HG02763 (cell line): Measurements from ENCODE around the gene IFIT1B.
A peak's percentile ranks its signal among the peaks of the same experiment; 100 is the strongest.
"Not testable (repeated sequence)": the region's sequence is repeated elsewhere in the genome, so short reads cannot be mapped to it uniquely, and the experiment has no call there.

ENCODE experiments used
- ATAC-seq: cut with Tn5 transposase; IDR thresholded peaks from one replicate; pipeline ENCODE4 v1.9.1; 2021; ENCODE audit warnings: mild to moderate bottlenecking, moderate library complexity; ENCODE audit not compliant: unreplicated experiment

Gene IFIT1B

DNA sequence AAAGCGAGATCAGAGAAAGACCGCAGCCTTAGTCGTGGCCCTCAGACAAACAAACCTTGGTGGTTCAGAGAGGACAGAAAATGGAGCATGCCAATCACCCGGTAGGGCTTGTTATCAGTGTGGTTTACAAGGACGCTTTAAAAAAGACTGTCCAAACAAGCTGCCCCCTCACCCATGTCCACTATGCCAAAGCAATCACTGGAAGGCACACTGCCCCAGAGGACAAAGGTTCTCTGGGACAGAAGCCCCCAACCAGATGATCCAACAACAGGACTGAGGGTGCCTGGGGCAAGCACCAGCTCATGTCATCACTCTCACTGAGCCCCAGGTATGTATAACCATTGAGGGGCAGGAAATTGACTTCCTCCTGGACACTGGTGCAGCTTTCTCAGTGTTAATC, 31.4 kb downstream of the IFIT1B start:
- ATAC-seq = not testable (repeated sequence)

DNA sequence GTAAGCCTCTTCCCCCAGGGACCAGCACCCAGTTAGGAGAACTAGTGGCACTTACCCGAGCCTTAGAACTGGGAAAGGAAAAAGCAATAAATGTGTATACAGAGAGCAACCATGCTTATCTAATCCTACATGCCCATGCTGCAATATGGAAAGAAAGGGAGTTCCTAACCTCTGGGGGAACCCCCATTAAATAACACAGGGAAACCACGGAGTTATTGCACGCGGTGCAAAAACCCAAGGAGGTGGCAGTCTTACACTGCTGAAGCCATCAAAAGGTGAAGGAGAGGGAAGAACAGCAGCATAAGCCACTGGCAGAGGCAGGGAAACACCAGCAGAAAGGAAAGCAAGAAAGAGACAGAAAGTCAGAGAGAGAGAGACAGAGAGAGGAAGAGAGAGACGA, 32.7 kb downstream of the IFIT1B start:
- ATAC-seq = not testable (repeated sequence)

DNA sequence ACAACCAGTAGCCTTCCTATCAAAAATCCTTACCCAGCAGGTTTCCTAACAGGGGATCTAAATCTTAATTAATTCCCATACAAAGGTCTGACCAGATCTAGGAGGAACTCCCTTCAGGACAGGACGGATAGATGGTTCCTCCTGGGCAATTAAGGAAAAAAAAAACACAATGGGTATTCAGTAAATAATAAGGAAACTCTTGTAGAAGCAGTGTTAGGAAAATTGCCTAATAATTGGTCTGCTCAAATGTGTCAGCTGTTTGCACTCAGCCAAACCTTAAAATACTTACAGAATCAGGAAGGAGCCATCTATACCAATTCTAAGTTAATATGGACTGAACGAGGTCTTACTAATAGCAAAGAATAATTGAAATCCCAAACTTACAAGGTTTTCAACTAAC, 33.3 kb downstream of the IFIT1B start:
- ATAC-seq = not testable (repeated sequence)

DNA sequence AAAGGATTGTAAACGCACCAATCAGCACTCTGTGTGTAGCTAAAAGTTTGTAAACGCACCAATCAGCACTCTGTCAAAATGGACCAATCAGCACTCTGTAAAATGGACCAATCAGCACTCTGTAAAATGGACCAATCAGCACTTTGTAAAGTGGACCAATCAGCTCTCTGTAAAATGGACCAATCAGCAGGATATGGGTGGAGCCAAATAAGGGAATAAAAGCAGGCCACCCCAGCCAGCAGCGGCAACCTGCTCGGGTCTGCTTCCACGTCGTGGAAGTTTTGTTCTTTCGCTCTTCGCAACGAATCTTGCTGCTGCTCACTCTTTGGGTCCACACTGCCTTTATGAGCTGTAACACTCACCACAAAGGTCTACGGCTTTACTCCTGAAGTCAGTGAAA, 34.4 kb downstream of the IFIT1B start:
- ATAC-seq = not testable (repeated sequence)

DNA sequence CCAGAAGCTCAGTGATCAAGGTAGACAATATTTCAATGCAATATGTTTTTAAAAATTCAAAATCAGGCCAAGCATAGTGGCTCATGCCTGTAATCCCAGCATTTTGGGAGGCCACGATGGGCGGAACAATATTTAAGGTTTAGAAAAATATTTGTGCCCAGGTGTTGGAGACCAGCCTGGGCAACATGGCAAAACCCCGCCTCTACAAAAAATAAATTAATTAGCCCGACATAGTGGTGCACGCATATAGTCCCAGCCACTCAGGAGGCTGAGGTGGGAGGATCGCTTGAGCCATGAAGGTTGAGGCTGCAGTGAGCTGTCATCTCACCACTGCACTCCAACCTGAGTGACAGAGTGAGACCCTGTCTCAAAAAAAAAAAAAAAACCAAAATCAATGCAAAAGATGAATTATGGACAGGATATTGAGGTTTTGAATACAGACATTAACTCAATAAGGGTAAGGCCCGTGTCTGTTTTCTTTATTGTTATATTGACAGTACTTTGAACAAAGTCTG, 35.6 kb downstream of the IFIT1B start:
- no peak for ATAC-seq

DNA sequence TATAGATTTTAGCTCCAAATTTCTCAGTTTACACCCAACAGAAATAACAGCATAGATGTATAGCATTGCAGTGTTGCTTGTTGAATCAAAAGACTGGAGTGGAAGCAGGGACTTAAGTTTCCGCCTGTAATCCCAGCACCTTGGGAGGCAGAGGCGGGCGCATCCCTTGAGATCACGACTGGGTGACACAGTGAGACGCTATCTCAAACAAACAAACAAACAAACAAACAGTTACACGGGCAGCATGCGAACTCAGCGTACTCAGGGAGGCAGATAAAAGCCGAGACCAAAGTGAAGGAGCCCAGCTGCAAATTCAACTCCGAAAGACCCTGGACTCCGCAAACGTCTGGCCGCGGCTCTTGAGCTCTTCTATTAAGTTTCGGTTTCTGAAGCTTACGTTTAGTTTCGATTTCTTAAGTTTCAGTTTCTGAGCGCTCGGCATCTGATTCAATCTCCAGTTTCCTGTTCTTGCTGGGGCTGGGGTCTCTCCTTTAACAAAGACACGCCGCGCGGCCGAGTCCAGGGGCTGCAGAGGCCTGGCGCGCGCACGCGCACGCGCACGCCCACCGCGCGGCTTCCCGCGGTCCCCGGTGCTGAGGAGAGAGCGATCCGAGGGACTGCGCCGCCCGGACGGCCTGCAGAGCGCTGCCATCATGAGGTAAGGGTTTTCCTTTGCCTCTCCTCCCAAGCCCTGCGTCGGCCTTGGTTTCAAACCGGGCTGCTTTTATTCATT, 36.5 kb downstream of the IFIT1B start, which contains the start of gene IFIT5:
IFIT5 (plus strand) TSS at position 423 of the 733 bp plus-strand sequence; CDS start at position 654, 231 bp downstream.
- peak; percentile 77 for ATAC-seq

DNA sequence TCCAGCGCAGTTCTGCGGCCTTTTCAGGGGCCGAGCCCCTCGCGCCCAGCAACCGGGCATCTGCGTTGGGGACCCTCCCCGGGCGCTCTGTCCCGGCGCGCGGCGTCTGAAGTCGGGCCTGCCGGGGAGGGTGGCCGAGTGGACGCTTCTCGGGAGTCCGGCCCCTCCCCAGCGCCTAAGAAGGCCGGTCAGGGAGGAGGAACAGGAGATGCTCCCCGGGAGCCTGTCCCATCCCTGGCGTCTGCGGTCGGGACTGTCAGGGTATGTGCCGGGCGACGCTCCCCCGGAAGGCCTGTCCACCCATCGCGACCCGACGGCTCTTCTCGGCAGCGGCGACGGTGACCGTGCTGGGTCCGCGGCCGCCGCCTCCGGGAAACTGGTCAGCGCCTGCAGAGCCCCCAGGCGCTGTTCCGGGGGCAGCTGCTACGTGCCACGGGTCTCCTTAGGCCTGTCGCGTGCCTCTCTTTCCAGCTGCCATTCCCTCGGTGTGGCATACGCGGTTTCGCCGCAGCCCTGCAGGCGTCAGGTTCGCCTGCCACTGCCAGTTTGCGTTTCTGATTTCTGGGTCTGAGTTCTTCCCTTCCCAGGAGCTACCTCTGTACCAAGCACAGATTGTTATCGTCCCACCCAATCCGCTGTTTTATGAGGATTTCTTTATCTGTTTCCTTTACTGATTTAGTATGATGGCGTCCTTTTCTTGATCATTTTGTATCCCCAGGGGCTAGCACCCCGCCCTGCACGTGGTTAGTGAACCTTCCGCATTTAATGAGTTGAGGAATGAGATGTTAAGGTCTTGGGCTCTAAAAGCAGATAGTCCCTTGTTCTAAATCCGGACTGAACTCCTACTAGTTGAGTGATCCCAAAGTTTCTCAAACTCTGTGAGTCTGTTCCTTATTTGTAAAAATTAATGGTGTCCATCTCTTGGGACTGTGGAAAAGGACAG, 37.3 kb downstream of the IFIT1B start:
- ATAC-seq = peak; percentile 32

DNA sequence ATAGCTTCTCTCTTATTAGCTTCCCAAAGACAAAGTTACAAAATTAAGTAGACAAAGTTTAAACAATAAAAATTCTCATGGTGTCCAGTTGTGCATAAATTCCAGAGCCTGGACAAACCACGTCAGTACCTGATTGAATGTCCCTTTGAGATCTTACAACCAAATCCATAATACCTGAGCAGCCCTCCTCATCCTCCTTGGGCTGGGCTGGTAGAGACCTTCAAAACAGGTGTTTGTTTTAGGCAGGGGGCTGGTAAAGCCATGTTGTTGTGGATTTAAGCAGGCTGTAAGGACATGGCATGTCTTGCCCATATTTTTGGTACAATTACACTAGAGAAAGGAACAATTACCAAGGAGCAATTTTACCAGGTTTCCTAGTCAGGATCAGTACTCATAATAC, 38.6 kb downstream of the IFIT1B start:
- no peak for ATAC-seq

DNA sequence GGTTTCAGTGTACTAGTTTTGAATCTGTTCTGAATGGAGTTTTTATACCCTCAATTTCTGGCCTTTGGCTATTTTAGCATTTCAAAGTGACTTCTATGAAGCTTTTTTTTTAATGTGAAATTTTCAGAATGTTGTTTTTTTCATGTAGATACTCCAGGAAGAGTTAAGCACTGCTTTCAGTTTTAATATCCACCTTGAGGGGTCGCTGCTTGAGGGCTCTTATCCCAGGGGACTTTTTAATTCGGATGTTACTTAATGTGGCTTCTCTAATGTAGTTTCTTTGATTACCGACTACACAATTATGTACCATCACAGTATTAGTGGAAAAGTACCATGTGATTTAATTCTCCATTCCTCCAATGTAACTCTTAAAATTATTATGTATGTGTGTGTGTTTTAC, 41.7 kb downstream of the IFIT1B start:
- ATAC-seq = no peak

DNA sequence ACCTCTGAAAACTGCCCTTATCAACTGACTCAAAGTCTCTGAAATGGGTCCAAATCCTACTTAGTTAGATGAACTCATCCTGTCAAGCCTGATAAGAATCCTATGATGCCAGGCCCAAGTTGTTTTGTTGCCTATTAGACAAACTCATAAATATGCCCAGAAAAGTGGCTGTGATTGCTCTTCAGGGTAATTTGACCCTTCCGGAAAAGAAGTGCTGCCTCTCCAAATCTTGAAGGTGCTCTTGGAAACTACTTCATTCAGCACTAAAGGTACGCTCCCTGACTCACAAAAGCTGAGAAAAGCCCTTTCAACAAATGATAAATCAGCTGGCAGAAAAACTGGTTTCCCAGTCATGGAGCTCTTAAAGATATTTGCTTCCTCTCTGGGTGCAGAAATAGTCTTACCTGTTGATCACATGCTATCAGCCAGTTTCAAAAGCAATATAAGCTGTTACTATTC, 43.2 kb downstream of the IFIT1B start:
- ATAC-seq = no peak

DNA sequence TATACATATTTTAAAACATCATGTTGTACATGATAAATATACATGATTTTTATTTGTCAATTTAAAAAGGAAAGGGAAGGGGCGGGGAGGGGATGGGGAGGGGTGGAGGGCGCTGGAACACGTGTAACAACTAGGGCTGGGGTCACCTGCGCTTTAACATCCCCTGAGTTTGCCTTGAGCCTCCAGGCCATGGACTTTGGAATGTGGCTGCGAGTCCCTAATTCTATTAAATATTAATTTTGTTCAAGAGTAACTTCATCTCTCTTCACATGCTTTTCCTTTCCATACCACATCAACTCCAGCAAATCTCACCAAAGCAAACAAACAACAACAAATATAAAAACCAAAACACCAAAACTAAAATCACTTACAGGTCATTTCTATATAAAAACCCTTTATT, 47.1 kb downstream of the IFIT1B start:
- no peak for ATAC-seq

DNA sequence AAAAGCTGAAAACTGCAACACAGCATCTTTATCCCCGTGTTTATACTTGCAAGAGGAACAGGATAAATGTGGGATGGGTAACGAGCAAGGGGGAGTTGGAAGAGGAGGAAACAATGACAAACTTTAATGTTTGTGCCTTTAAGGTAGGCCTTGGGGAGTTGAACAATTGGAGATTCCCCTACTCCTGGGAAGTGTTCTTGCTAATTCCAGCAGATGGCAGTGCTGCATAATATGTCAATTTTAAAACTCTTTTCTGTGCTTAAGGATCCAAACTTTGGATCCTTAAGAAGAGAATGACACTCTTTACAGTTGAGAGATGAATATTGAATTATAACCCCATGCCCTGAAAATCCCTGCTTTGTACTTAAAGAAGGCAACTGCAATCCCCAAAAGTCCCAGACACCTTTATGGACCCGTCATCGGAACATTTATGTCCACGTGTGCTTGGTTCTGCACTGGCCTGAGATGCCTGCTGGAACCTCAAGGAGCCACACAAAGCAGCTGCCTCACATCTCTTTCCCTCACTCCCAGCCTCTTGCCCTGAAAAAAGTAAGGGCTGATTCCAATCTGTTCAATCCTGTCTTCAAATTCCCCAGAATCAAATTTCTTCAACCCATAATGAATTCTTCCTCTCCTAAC, 48.5 kb downstream of the IFIT1B start:
- no peak for ATAC-seq

DNA sequence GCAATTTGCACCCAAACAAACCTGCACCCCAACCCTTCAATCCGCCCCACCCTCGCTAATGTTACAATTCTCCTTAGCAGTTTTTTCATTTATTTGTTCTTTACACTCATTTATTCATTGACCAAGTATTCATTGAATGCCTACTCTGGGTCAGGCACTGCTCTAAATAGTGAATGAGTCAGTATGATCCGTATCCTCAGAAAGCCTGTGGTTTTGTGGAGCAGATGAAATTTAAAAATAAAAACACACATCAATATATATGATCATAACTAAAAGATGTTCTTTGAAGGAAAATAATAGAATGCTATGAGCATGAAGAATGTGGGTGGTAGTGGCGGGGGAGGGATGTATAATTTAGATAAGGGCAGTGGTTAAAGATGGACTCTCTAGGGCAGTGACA, 49.8 kb downstream of the IFIT1B start:
- no peak for ATAC-seq

DNA sequence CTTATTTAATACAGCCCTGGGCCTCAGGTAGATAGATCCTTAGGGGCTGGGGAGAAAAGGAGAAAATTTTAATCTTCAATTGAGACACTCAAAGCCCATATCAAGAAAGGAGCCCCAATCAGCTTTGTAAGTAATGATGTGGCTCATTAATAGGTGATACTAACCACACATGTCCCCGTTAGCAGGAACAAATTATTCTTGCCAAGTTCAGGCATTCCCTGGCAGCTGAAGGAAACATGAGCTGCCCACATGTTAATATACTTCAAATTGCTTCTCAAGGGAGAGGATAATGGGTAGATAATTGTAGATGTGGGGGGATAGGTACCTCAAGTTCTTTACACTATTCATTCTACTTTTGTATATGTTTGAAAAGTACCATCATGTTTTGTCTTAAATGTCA, 51.0 kb downstream of the IFIT1B start:
- ATAC-seq = no peak

DNA sequence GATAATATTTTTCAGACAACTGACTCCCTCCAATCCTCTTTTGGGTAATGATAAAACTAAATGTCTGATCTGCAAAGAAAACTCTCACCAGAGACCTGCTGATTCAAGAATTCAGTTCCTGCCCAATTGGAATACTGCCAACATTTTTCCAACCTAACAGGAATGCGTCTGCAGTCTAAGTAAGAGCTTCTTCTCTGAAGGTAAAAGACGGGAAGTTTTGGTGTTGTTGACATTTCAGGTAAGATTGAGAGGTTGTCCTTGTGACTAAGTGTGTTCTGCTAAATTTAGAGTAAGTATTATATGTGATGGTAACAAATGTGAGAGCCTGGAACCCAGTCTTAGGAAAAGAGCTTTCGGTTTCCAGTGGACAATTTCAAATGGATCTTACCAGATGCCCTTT, 54.1 kb downstream of the IFIT1B start:
- ATAC-seq = no peak
